ENCODE data around the gene ETV7.
A peak's percentile ranks its signal among the peaks of the same experiment; 100 is the strongest.

Gene ETV7

GRCh38 chr6:36423101-36423824, 35.8 kb upstream of the ETV7 start:
- DNase-seq (peak; percentile 99), ATAC-seq (ENCODE audit: insufficient read depth, low read depth) (peak; percentile 93)

GRCh38 chr6:36422714-36423100, 35.2 kb upstream of the ETV7 start:
- H3K4me1 ChIP-seq (ENCODE audit: insufficient read depth, low read length), result peaks cover 17% of the 10 kb centered on the region
- peak overlapping the region; percentile 22 to 58; a peak in 3 of 4 replicates for H3K4me3 ChIP-seq (ENCODE audit: low read depth in 1 of 2, low read length in 2 of 2)
- H3K36me3 ChIP-seq (ENCODE audit: insufficient read depth, low read length), result no peaks in the 10 kb centered on the region
- no peaks in the 10 kb centered on the region for H3K79me2 ChIP-seq (ENCODE audit: insufficient read depth, low read length)
- H2AFZ ChIP-seq (ENCODE audit: low read depth, low read length), result peak overlapping the region; percentile 89
- peak overlapping the region; percentile 75 for H3K4me2 ChIP-seq (ENCODE audit: insufficient read depth, low read length)
- DNase-seq (no peak), ATAC-seq (ENCODE audit: insufficient read depth, low read depth) (peak; percentile 10)
- no peaks in the 10 kb centered on the region for H4K20me1 ChIP-seq (ENCODE audit: insufficient read depth, low read length)
- no peaks in the 10 kb centered on the region for H3K9me3 ChIP-seq (ENCODE audit: insufficient read depth, low read length, severe bottlenecking)
- no peaks in the 10 kb centered on the region for H3K27me3 ChIP-seq (ENCODE audit: insufficient read depth, low read length, poor library complexity)
- peak overlapping the region; percentile 66 for H3K9ac ChIP-seq (ENCODE audit: low read depth, low read length)
- H3K27ac ChIP-seq (ENCODE audit: low read length), result peak overlapping the region; percentile 90
- TF ChIP-seq EZH2 (IDR thresholded peaks at IDR 0.05; ENCODE audit: borderline replicate concordance, low read depth, low read length, severe bottlenecking), result no peak
- no peak for TF ChIP-seq CTCF (IDR thresholded peaks at IDR 0.05; ENCODE audit: borderline replicate concordance, extremely low read depth, low read length, poor library complexity, severe bottlenecking)

More at GRCh38 chr6:36423101-36423824, 35.8 kb upstream of the ETV7 start:
- H3K4me2 ChIP-seq (ENCODE audit: insufficient read depth, low read length), result peak overlapping the region; percentile 75
- H3K36me3 ChIP-seq (ENCODE audit: insufficient read depth, low read length), result no peaks in the 10 kb centered on the region
- H3K4me3 ChIP-seq (ENCODE audit: low read depth in 1 of 2, low read length in 2 of 2), result peak overlapping the region; percentile 22 to 58
- H3K27ac ChIP-seq (ENCODE audit: low read length), result peak overlapping the region; percentile 90
- TF ChIP-seq EZH2 (IDR thresholded peaks at IDR 0.05; ENCODE audit: borderline replicate concordance, low read depth, low read length, severe bottlenecking), result no peak
- TF ChIP-seq CTCF (IDR thresholded peaks at IDR 0.05; ENCODE audit: borderline replicate concordance, extremely low read depth, low read length, poor library complexity, severe bottlenecking), result peak; percentile 77
- peaks cover 17% of the 10 kb centered on the region for H3K4me1 ChIP-seq (ENCODE audit: insufficient read depth, low read length)
- no peaks in the 10 kb centered on the region for H3K27me3 ChIP-seq (ENCODE audit: insufficient read depth, low read length, poor library complexity)
- no peaks in the 10 kb centered on the region for H4K20me1 ChIP-seq (ENCODE audit: insufficient read depth, low read length)
- H3K9me3 ChIP-seq (ENCODE audit: insufficient read depth, low read length, severe bottlenecking), result no peaks in the 10 kb centered on the region
- H3K9ac ChIP-seq (ENCODE audit: low read depth, low read length), result peak overlapping the region; percentile 66
- peak overlapping the region; percentile 89 for H2AFZ ChIP-seq (ENCODE audit: low read depth, low read length)
- H3K79me2 ChIP-seq (ENCODE audit: insufficient read depth, low read length), result no peaks in the 10 kb centered on the region

DNA sequence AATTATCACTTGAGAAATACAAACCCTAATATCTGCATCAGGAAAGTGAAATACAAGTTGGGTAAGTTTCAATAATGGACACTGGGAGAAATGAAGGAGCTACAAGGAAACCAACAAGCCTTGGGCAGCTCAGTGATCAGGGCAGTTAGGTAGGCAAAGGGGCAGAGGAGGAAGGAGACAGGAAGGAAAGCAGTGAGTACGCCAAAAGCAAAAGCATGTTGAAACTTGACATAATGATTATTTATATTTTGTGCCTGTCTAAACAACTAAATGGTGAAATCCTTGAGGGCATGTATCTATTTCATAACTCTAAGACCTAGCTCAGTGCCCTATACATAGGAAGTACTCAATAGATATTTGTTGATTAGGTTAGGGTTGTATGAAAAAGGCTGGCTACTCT, 31.8 kb upstream of the ETV7 start:
- ATAC-seq (ENCODE audit: insufficient read depth, low read depth) (no peak), DNase-seq (no peak)
- Histone ChIP-seq H3K9me3 (ENCODE audit: insufficient read depth, low read length, severe bottlenecking) (no peaks in the 10 kb centered on the region), H3K4me1 (ENCODE audit: insufficient read depth, low read length) (peaks cover 17% of the 10 kb centered on the region), H3K79me2 (ENCODE audit: insufficient read depth, low read length) (no peaks in the 10 kb centered on the region), H3K27me3 (ENCODE audit: insufficient read depth, low read length, poor library complexity) (no peaks in the 10 kb centered on the region), H3K4me3 (ENCODE audit: low read depth in 1 of 2, low read length in 2 of 2) (no peak overlapping the region), H2AFZ (ENCODE audit: low read depth, low read length) (no peak overlapping the region), H3K27ac (ENCODE audit: low read length) (no peak overlapping the region), H3K9ac (ENCODE audit: low read depth, low read length) (no peak overlapping the region), H3K36me3 (ENCODE audit: insufficient read depth, low read length) (no peaks in the 10 kb centered on the region), H4K20me1 (ENCODE audit: insufficient read depth, low read length) (no peaks in the 10 kb centered on the region), H3K4me2 (ENCODE audit: insufficient read depth, low read length) (no peak overlapping the region)
- TF ChIP-seq EZH2 (IDR thresholded peaks at IDR 0.05; ENCODE audit: borderline replicate concordance, low read depth, low read length, severe bottlenecking), result no peak
- no peak for TF ChIP-seq CTCF (IDR thresholded peaks at IDR 0.05; ENCODE audit: borderline replicate concordance, extremely low read depth, low read length, poor library complexity, severe bottlenecking)

Data from DND-41 (cell line).